ENCODE results near the gene NDUFAF3. TPM values are rescaled to one million over a fixed set of nuclear protein-coding genes. Genes with fewer than 3 reads are reported as not detected.

The NDUFAF3 gene
- polyA plus RNA-seq (ENCODE audit: insufficient read length in 3 of 3) = 10 to 100 TPM; 53.6 to 79.9 (median 69.9) TPM
- long read RNA-seq, donor 1, transcript NDUFAF3-202 (5 exons, 2,012 nt) = major isoform, 47 of 76 reads
- long read RNA-seq, donor 1, partial matches to known transcripts = 13 of 76 reads
- long read RNA-seq, donor 1, other reads (novel, unspliced or antisense) = 11 of 76 reads
- long read RNA-seq, donor 2, transcript NDUFAF3-202 (5 exons, 2,012 nt) = major isoform, 62 of 83 reads
- long read RNA-seq, donor 2, partial matches to known transcripts = 5 of 83 reads
- long read RNA-seq, donor 2, other reads (novel, unspliced or antisense) = 11 of 83 reads
- long read RNA-seq, donor 3, transcript NDUFAF3-202 (5 exons, 2,012 nt) = major isoform, 78 of 103 reads
- long read RNA-seq, donor 3, partial matches to known transcripts = 8 of 103 reads
- long read RNA-seq, donor 3, other reads (novel, unspliced or antisense) = 12 of 103 reads
- long read RNA-seq, donor 4, transcript NDUFAF3-202 (5 exons, 2,012 nt) = major isoform, 52 of 59 reads
- long read RNA-seq, donor 4, partial matches to known transcripts = 0 of 59 reads
- long read RNA-seq, donor 4, other reads (novel, unspliced or antisense) = 6 of 59 reads
- long read RNA-seq, donor 5 = 0 reads
- long read RNA-seq, donor 6, transcript NDUFAF3-202 (5 exons, 2,012 nt) = major isoform, 61 of 86 reads
- long read RNA-seq, donor 6, partial matches to known transcripts = 7 of 86 reads
- long read RNA-seq, donor 6, other reads (novel, unspliced or antisense) = 13 of 86 reads
- long read RNA-seq, donor 7, transcript NDUFAF3-202 (5 exons, 2,012 nt) = major isoform, 66 of 390 reads
- long read RNA-seq, donor 7, partial matches to known transcripts = 245 of 390 reads
- long read RNA-seq, donor 7, other reads (novel, unspliced or antisense) = 79 of 390 reads
- long read RNA-seq, donor 8, transcript NDUFAF3-202 (5 exons, 2,012 nt) = major isoform, 108 of 147 reads
- long read RNA-seq, donor 8, transcript NDUFAF3-206 (4 exons, 826 nt) = minor isoform, 14 of 147 reads
- long read RNA-seq, donor 8, partial matches to known transcripts = 5 of 147 reads
- long read RNA-seq, donor 8, other reads (novel, unspliced or antisense) = 18 of 147 reads
- long read RNA-seq, donor 9, transcript NDUFAF3-202 (5 exons, 2,012 nt) = major isoform, 58 of 65 reads
- long read RNA-seq, donor 9, partial matches to known transcripts = 0 of 65 reads
- long read RNA-seq, donor 9, other reads (novel, unspliced or antisense) = 6 of 65 reads
- long read RNA-seq, donor 10, transcript NDUFAF3-202 (5 exons, 2,012 nt) = major isoform, 73 of 96 reads
- long read RNA-seq, donor 10, partial matches to known transcripts = 12 of 96 reads
- long read RNA-seq, donor 10, other reads (novel, unspliced or antisense) = 8 of 96 reads
- long read RNA-seq, donor 11, transcript NDUFAF3-202 (5 exons, 2,012 nt) = major isoform, 50 of 57 reads
- long read RNA-seq, donor 11, partial matches to known transcripts = 5 of 57 reads
- long read RNA-seq, donor 11, other reads (novel, unspliced or antisense) = 0 of 57 reads
- long read RNA-seq, donor 12, transcript NDUFAF3-202 (5 exons, 2,012 nt) = major isoform, 32 of 41 reads
- long read RNA-seq, donor 12, partial matches to known transcripts = 0 of 41 reads
- long read RNA-seq, donor 12, other reads (novel, unspliced or antisense) = 9 of 41 reads
- long read RNA-seq, donor 13, transcript NDUFAF3-202 (5 exons, 2,012 nt) = major isoform, 110 of 158 reads
- long read RNA-seq, donor 13, transcript NDUFAF3-206 (4 exons, 826 nt) = minor isoform, 6 of 158 reads
- long read RNA-seq, donor 13, partial matches to known transcripts = 18 of 158 reads
- long read RNA-seq, donor 13, other reads (novel, unspliced or antisense) = 19 of 158 reads
- long read RNA-seq, donor 14, transcript NDUFAF3-202 (5 exons, 2,012 nt) = major isoform, 67 of 82 reads
- long read RNA-seq, donor 14, partial matches to known transcripts = 0 of 82 reads
- long read RNA-seq, donor 14, other reads (novel, unspliced or antisense) = 10 of 82 reads
- long read RNA-seq, donor 15, transcript NDUFAF3-202 (5 exons, 2,012 nt) = major isoform, 29 of 32 reads
- long read RNA-seq, donor 15, partial matches to known transcripts = 0 of 32 reads
- long read RNA-seq, donor 15, other reads (novel, unspliced or antisense) = 0 of 32 reads
- long read RNA-seq, donor 16, transcript NDUFAF3-202 (5 exons, 2,012 nt) = major isoform, 149 of 185 reads
- long read RNA-seq, donor 16, transcript NDUFAF3-206 (4 exons, 826 nt) = minor isoform, 7 of 185 reads
- long read RNA-seq, donor 16, partial matches to known transcripts = 8 of 185 reads
- long read RNA-seq, donor 16, other reads (novel, unspliced or antisense) = 20 of 185 reads

- peak; percentile 83 to 93 (median 90) for DNase-seq (ENCODE audit: extremely low read depth in 1 of 11, low read depth in 9 of 11, low spot score in 4 of 11)
Observed at GRCh38 chr3:49021813-49022687, at the start of gene NDUFAF3. Gene NDUFAF3, plus strand, starts transcription at chr3:49022121. Its CDS starts 24 bp downstream, at chr3:49022145.

- DNase-seq (ENCODE audit: extremely low read depth in 1 of 11, low read depth in 9 of 11, low spot score in 4 of 11) = no peak
Observed at GRCh38 chr3:48974076-48974864, 47.7 kb upstream of the NDUFAF3 start.

- DNase-seq (ENCODE audit: extremely low read depth in 1 of 11, low read depth in 9 of 11, low spot score in 4 of 11) = no peak
Observed at GRCh38 chr3:48979451-48979850, 42.5 kb upstream of the NDUFAF3 start.

- no peak for DNase-seq (ENCODE audit: extremely low read depth in 1 of 11, low read depth in 9 of 11, low spot score in 4 of 11)
Observed at GRCh38 chr3:48980295-48980694, 41.6 kb upstream of the NDUFAF3 start.

- no peak for DNase-seq (ENCODE audit: extremely low read depth in 1 of 11, low read depth in 9 of 11, low spot score in 4 of 11)
Observed at GRCh38 chr3:48982016-48982415, 39.9 kb upstream of the NDUFAF3 start.

- DNase-seq (ENCODE audit: extremely low read depth in 1 of 11, low read depth in 9 of 11, low spot score in 4 of 11) = no peak
Observed at GRCh38 chr3:48982686-48983085, 39.2 kb upstream of the NDUFAF3 start.

- no peak for DNase-seq (ENCODE audit: extremely low read depth in 1 of 11, low read depth in 9 of 11, low spot score in 4 of 11)
Observed at GRCh38 chr3:48983096-48983495, 38.8 kb upstream of the NDUFAF3 start.

- no peak for DNase-seq (ENCODE audit: extremely low read depth in 1 of 11, low read depth in 9 of 11, low spot score in 4 of 11)
Observed at GRCh38 chr3:48984663-48985062, 37.3 kb upstream of the NDUFAF3 start.

GRCh38 chr3:48985831-48986376, 36.0 kb upstream of the NDUFAF3 start:
- DNase-seq (ENCODE audit: extremely low read depth in 1 of 11, low read depth in 9 of 11, low spot score in 4 of 11) = no peak

- no peak for DNase-seq (ENCODE audit: extremely low read depth in 1 of 11, low read depth in 9 of 11, low spot score in 4 of 11)
Observed at GRCh38 chr3:48989126-48989795, 32.7 kb upstream of the NDUFAF3 start.

GRCh38 chr3:48989796-48990635, 31.9 kb upstream of the NDUFAF3 start, which contains the start of gene P4HTM:
Gene P4HTM, plus strand, starts transcription at chr3:48990241. Its CDS starts 16 bp downstream, at chr3:48990257.
- DNase-seq (ENCODE audit: extremely low read depth in 1 of 11, low read depth in 9 of 11, low spot score in 4 of 11) = peak in 9 of 11 donors; percentile 73 to 86 (median 84)

- DNase-seq (ENCODE audit: extremely low read depth in 1 of 11, low read depth in 9 of 11, low spot score in 4 of 11) = peak in 2 of 11 donors; percentile 15 to 25
Observed at GRCh38 chr3:48990636-48991469, 31.1 kb upstream of the NDUFAF3 start.
